Activated T-helper 1 cell treated with anti-CD3 and anti-CD28 coated beads, Interleukin-12 subunit alpha, Interleukin-12 subunit beta, Interleukin-2, Interleukin-4 antibody, amounts not matched to agents 30 ng/mL and 10 ng/mL and 1 ng/mL, durations not matched to agents 14 hours and 24 hours and 36 hours (primary cell): ENCODE results near the gene RTCA. TPM values are rescaled to one million over a fixed set of nuclear protein-coding genes. Genes with fewer than 3 reads are reported as not detected.
"Not testable (repeated sequence)": the region's sequence is repeated elsewhere in the genome, so short reads cannot be mapped to it uniquely, and the experiment has no call there.

Experiments
- DNase-seq: peaks from one replicate; pipeline ENCODE4 v3.0.0; 2021; ENCODE audit warnings: low spot score
- H3K27ac Mint-ChIP-seq: one replicate; pipeline ENCODE4 v1.8.0; 2021; ENCODE audit warnings: mild to moderate bottlenecking, mixed read lengths
- H3K27me3 Mint-ChIP-seq: one replicate; pipeline ENCODE4 v1.8.0; 2022; ENCODE audit warnings: mild to moderate bottlenecking, moderate library complexity, mixed read lengths; ENCODE audit not compliant: insufficient read depth
- H3K36me3 Mint-ChIP-seq: one replicate; pipeline ENCODE4 v1.8.0; 2021; ENCODE audit warnings: low read depth, mixed read lengths
- H3K4me1 Mint-ChIP-seq: one replicate; pipeline ENCODE4 v1.8.0; 2021; ENCODE audit warnings: low read depth, mixed read lengths
- H3K4me3 Mint-ChIP-seq: one replicate; pipeline ENCODE4 v1.8.0; 2021; ENCODE audit warnings: mild to moderate bottlenecking, moderate library complexity, mixed read lengths
- H3K9me3 Mint-ChIP-seq: one replicate; pipeline ENCODE4 v1.8.0; 2021; ENCODE audit warnings: mixed read lengths
- intact Hi-C: fragments of 100-400 bp; cut with micrococcal nuclease; formaldehyde crosslinking; loops from one replicate; pipeline ENCODE4 v1.15.1; 2024
- total RNA-seq: library from RNA; stranded (reverse); gene quantifications from 2 replicates; pipeline ENCODE4 v1.2.3, GENCODE V29; 2022

RTCA gene
- total RNA-seq, 1 donor from 2014 or later = 48.1 TPM

DNA sequence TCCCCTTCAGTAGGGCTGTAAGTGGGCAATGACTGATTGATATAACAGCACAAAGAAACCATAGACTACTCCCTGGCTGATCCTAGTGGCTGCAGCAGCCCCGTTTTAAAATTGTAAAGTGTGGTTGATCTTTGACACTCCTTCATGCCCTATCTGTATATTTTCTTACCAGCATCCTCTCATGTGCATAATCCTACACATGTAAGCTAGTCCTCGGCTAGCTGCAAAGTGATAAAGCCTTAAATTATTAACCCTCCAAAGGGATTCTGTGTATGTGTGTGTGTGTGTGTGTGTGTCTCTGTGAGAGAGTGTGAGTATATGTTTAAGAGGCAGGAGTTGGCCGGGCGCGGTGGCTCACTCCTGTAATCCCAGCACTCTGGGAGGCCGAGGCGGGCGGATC, 55.5 kb downstream of the RTCA start:
- H3K27me3 Mint-ChIP-seq = peaks cover 2% of the 10 kb centered on the region
- peaks cover 7% of the 10 kb centered on the region for H3K36me3 Mint-ChIP-seq
- H3K9me3 Mint-ChIP-seq = peaks cover 25% of the 10 kb centered on the region
- H3K4me1 Mint-ChIP-seq = peaks cover 10% of the 10 kb centered on the region
- DNase-seq = no peak
- no peak overlapping the region for H3K27ac Mint-ChIP-seq
- no peak overlapping the region for H3K4me3 Mint-ChIP-seq
- intact Hi-C loops = no loop called here

DNA sequence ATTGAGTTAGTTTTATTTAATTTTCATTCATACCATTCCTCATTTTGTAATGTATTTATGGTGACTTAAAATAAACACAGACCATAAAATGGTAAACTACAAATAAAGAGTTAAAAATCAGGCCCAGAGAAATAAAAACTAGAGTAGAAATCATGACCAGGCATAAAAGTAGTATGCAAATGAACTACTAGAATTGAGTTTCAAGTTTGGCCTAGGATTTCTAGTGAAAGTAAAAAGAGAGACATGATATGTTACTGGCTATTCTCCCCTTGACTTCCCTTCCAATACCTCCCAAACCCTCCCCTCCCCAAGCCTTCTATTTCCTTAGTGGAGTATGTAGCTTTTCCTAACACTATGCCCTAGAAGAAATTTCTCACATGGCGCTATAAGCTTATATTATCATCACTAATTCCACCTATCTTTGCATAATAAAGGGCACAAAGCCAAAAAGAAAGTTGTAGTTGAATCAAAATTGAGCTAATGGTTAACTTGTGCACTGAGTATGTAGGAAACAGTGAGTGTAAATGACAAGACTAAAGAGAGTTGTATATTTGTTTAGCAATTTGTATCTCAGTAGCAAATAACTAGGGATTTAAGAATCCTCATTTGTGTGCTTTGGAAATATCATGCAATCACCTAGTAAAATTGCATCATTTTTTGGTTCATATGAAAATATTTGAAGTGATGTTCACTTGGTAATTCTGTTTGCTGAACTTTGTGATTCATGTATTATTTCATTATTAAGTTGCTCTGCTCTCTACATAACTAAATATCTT, 56.6 kb downstream of the RTCA start:
- Mint-ChIP-seq H3K27me3 (peaks cover 2% of the 10 kb centered on the region), H3K9me3 (peaks cover 16% of the 10 kb centered on the region), H3K27ac (no peak overlapping the region), H3K36me3 (peaks cover 7% of the 10 kb centered on the region), H3K4me1 (peaks cover 10% of the 10 kb centered on the region), H3K4me3 (no peak overlapping the region)
- intact Hi-C loops = no loop called here
- DNase-seq = no peak

DNA sequence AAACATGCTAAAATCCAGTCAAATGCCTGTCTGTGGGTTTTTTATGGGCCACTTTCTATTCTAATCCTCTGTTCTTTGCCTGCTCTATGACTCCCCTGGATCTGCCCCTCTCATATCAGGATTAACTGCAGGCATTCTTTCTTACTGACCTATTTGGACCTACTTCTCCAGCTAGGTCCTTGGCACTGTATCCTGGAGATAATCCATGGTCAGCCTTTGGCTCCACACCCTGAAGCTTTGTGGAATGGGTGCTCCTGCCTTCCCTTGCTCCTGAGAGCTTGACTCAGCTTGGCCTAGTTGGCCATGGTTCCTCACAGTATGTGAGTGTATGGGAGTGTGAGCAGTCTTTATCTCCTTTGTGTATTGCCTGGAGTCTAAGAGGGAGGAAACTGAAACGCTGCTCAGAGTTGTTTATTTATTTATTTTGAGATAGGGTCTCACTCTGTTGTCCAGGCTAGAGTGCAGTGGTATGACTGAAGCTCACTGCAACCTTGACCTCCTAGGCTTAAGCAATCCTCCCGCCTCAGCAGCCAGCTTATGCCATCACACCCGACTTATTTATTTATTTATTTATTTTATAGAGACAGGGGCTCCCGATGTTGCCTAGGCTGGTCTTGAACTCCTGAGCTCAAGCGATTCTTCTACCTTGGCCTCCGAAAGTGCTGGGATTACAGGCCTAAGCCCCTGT, 57.5 kb downstream of the RTCA start:
- no peak for DNase-seq
- Mint-ChIP-seq H3K9me3 (peaks cover 14% of the 10 kb centered on the region), H3K4me3 (no peak overlapping the region), H3K27ac (no peak overlapping the region), H3K4me1 (peaks cover 10% of the 10 kb centered on the region), H3K27me3 (peaks cover 4% of the 10 kb centered on the region), H3K36me3 (peaks cover 7% of the 10 kb centered on the region)
- intact Hi-C loops = no loop called here

DNA sequence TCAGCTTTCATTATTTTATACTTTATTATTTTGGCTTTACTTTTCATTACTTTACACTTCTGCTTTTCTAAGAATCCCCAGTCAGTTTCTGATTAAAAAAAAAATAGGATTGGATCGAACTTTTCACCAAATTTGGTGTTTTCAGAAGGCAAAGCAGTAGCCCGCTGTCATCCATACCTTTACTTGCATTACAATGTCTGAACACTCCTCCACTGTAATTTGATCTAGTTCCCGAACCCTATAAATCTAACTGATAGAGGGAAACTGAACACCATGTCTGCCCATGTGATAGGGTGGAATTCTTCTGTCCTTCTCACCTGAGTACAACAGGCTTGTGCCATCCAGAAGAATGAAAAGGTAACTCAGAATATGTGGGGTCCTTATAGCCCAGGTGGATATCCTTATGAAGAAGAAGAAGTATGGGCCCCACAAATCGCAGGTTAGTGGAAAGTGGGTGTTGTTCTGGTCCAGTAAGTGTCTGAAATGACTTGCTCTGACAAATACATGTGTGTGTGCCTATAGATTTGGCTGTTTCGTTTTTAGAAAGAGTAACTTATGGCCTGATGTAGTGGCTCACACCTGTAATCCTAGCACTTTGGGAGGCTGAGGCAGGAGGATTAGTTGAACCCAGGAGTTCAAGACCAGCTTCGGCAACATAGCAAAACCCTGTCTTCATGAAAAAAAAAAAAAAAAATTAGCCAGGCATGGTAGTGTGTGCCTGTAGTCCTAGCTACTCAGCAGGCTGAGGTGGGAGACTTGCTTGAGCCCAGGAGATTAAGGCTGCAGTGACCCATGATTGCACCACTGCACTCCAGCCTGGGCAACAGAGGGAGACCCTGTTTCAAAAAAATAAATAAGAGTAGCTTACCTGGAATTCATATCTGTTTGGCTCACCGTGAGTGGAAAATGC, 59.7 kb downstream of the RTCA start:
- H3K4me1 Mint-ChIP-seq = peaks cover 10% of the 10 kb centered on the region
- no peak overlapping the region for H3K27ac Mint-ChIP-seq
- peaks cover 2% of the 10 kb centered on the region for H3K36me3 Mint-ChIP-seq
- peaks cover 6% of the 10 kb centered on the region for H3K9me3 Mint-ChIP-seq
- H3K4me3 Mint-ChIP-seq = no peak overlapping the region
- intact Hi-C loops = no loop called here
- DNase-seq = no peak
- peaks cover 5% of the 10 kb centered on the region for H3K27me3 Mint-ChIP-seq

DNA sequence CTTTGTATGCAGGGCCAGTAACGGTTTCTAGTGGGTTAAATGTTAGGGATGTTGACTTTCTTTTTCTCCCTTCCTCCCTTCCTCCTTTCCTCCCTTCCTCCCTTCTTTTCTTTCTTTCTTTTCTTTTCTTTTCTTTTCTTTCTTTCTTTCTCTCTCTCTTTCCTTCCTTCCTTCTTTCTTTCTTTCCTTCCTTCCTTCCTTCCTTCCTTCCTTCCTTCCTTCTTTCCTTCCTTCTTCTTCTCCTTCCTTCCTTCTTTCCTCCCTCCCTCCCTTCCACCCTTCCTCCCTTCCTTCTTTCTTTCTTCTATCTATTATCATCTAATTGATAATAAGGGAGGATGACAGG, 60.3 kb downstream of the RTCA start:
- DNase-seq, H3K4me3 Mint-ChIP-seq, H3K9me3 Mint-ChIP-seq, H3K27me3 Mint-ChIP-seq, H3K27ac Mint-ChIP-seq, H3K4me1 Mint-ChIP-seq, intact Hi-C loops, H3K36me3 Mint-ChIP-seq: not testable (repeated sequence)

DNA sequence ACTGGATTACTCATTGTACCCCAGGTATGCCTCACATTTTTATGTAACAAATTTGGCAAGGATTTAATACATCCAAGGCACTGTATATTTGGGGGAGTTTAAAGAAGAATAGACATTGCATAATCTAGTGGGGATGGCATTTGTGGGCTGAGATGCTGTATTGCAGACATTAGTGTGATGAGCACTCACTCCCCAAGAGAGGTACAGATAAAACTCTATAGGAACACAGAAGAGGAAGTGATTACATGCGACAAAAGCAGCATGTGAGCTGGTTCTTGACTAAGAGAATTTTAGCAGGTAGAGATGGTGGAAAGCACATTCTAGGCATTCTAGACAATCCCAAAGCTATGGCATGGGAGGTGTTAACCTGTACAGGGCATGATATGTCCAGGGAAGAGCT, 62.1 kb downstream of the RTCA start:
- no peak for DNase-seq
- H3K36me3 Mint-ChIP-seq = no peaks in the 10 kb centered on the region
- H3K4me1 Mint-ChIP-seq = peaks cover under 1% of the 10 kb centered on the region
- H3K4me3 Mint-ChIP-seq = no peak overlapping the region
- intact Hi-C loops = no loop called here
- no peak overlapping the region for H3K27ac Mint-ChIP-seq
- peaks cover 8% of the 10 kb centered on the region for H3K27me3 Mint-ChIP-seq
- no peaks in the 10 kb centered on the region for H3K9me3 Mint-ChIP-seq

DNA sequence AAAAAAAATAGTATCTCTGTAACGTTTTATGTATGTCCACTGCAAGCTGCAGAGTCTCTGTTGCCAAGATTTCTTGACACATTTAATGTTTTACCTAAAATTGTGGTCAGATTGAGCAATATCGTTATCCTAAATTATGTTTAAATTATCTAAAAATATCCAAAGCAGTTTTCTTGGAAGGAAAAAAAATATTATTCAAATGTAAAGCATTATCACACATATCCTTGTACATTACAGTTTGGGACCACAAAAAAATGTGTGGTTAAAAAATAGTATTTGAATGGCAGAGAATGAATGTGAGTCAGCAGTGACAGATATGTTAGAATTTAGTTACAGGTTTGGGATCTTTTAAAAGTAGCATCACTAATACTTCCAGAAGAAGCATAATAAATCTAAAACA, 65.1 kb downstream of the RTCA start:
- H3K27ac Mint-ChIP-seq, H3K36me3 Mint-ChIP-seq, H3K9me3 Mint-ChIP-seq, H3K4me1 Mint-ChIP-seq, DNase-seq, H3K27me3 Mint-ChIP-seq, H3K4me3 Mint-ChIP-seq, intact Hi-C loops: not testable (repeated sequence)

DNA sequence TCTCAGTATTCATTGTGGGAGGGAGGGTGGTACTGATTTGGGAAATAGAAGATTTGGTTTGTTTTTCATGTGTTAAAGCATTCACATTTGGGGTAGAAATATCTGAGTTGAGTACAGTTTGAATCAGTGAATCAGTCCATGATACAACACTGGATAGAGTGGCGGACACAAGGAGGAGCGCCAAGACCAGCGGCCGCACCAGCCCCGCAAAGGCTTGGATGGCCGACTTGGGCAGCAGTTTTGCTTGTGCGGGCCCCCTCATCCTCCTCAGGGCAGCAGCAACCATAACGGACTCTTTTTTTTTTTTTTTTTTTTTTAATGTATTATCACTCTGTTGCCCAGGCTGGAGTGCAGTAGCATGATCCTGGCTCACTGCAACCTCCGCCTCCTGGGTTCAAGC, 66.3 kb downstream of the RTCA start:
- intact Hi-C loops = no loop called here
- Mint-ChIP-seq H3K9me3 (no peaks in the 10 kb centered on the region), H3K36me3 (no peaks in the 10 kb centered on the region), H3K4me3 (no peak overlapping the region), H3K4me1 (no peaks in the 10 kb centered on the region), H3K27me3 (peaks cover 8% of the 10 kb centered on the region), H3K27ac (no peak overlapping the region)
- no peak for DNase-seq

DNA sequence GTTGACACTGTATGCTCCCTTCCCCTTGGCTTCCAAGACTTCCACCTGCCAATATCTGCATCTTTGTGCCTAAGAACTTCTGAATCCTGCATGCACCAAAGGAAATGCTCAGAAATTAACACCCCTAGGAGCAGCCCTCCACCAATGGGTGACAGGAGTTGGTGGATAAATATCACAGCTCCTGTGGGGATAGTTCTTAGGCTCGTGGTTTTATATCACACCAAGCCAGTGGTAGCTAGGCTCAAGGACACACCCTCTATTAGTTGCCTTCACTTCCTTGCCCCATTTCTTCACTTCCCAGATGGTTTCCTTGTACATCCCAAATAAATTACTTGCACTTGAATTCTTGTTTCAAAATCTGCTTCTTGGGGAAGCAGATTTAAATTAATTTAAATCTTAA, 69.4 kb downstream of the RTCA start:
- Mint-ChIP-seq H3K36me3 (no peaks in the 10 kb centered on the region), H3K27me3 (peaks cover 9% of the 10 kb centered on the region), H3K27ac (no peak overlapping the region), H3K4me3 (no peak overlapping the region), H3K9me3 (no peaks in the 10 kb centered on the region), H3K4me1 (no peaks in the 10 kb centered on the region)
- intact Hi-C loops = no loop called here
- DNase-seq = no peak

DNA sequence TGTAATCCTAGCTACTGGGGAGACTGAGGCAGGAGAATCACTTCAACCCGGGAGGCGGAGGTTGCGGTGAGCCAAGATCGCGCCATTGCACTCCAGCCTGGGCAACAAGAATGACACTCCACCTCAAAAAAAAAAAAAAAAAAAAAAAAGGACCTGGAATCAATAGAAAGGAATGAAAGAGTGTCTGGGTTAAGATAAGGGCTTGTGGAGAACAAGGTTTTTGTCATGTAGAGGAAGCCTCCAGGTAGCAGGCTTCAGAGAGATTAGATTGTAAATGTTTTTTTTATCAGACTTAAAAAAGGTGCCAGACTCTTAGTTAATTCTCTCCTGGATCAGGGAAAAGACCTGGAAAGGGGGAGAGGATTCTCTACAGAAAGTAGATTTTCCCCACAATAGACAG, 71.9 kb downstream of the RTCA start:
- not testable (repeated sequence) for H3K27me3 Mint-ChIP-seq, H3K4me1 Mint-ChIP-seq, DNase-seq

DNA sequence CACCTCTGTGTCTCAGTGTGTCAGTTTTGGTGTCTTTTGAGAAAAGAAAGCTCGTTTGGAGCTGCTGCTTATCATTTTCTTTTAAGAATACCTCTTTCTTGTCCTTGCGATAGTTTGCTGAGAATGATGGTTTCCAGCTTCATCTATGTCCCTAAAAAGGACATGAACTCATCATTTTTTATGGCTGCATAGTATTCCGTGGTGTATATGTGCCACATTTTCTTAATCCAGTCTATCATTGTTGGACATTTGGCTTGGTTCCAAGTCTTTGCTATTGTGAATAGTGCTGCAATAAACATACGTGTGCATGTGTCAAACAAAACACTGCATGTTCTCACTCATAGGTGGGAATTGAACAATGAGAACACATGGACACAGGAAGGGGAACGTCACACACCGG, 73.7 kb downstream of the RTCA start:
- H3K27me3 Mint-ChIP-seq, H3K9me3 Mint-ChIP-seq, H3K27ac Mint-ChIP-seq, H3K4me3 Mint-ChIP-seq, H3K4me1 Mint-ChIP-seq, DNase-seq, H3K36me3 Mint-ChIP-seq: not testable (repeated sequence)
- intact Hi-C loops = loop anchor here (5.0 kb wide), 1 partner anchor 32 kb away; no protein-coding TSS in a partner anchor

More for the DNA sequence above, 71.9 kb downstream of the RTCA start:
- intact Hi-C loops, H3K27ac Mint-ChIP-seq, H3K36me3 Mint-ChIP-seq, H3K4me3 Mint-ChIP-seq, H3K9me3 Mint-ChIP-seq: not testable (repeated sequence)

DNA sequence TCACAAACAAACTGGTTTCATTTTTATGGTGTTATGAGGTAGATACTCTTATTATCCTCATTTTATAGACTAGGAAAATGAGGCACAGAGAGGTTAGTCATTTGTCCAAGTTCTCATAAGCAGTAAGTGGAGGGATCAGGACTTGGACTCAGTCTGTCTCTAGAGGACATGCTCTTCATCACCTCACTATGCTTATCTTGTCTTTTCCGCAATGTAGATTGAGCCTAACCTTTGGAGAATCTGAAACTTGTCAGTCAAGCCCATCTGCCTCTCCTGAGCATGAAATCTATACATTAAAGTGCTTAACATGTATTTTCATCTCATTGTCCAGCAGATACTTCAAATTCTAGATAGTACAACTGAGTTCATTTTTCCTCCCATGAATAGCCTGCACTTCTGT, 74.5 kb downstream of the RTCA start:
- Mint-ChIP-seq H3K36me3 (no peaks in the 10 kb centered on the region), H3K4me3 (no peak overlapping the region), H3K4me1 (no peaks in the 10 kb centered on the region), H3K27me3 (peaks cover 10% of the 10 kb centered on the region), H3K9me3 (no peaks in the 10 kb centered on the region), H3K27ac (no peak overlapping the region)
- intact Hi-C loops = loop anchor here (5.0 kb wide), 1 partner anchor 33 kb away; no protein-coding TSS in a partner anchor
- DNase-seq = no peak

DNA sequence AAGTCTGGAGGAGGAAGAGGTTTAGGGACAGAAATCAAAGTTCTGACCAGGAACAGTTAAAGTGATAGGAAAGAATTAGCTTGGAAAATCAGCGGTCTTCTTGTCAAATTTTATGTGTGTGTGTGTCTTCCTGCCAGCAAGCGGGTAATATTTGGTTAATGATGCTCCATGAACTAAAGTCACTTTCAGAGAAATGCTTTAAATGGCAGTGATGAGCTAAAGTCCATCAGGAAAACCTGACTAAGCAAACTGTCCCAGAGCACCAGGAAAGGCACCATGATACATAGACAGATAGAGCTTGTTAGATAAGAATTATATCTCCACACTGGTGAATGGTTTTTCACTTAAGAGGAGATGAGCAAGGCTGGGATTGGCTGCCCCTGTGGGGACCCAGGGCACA, 76.3 kb downstream of the RTCA start:
- no peaks in the 10 kb centered on the region for H3K9me3 Mint-ChIP-seq
- H3K4me3 Mint-ChIP-seq = no peak overlapping the region
- H3K27me3 Mint-ChIP-seq = peaks cover 7% of the 10 kb centered on the region
- intact Hi-C loops = loop anchor here (5.0 kb wide), 1 partner anchor 35 kb away; no protein-coding TSS in a partner anchor
- H3K4me1 Mint-ChIP-seq = no peaks in the 10 kb centered on the region
- no peaks in the 10 kb centered on the region for H3K36me3 Mint-ChIP-seq
- no peak overlapping the region for H3K27ac Mint-ChIP-seq
- DNase-seq = no peak
